SKM-1 treated with dmso at 0.1 percent for 144 hours (cell line): ENCODE data around the gene MSI2.

Source experiments
- DNase-seq: peaks from one replicate; lab custom pipeline; 2025; ENCODE audit not compliant: unreplicated experiment; lab: John Stamatoyannopoulos, UW

Gene MSI2

DNA sequence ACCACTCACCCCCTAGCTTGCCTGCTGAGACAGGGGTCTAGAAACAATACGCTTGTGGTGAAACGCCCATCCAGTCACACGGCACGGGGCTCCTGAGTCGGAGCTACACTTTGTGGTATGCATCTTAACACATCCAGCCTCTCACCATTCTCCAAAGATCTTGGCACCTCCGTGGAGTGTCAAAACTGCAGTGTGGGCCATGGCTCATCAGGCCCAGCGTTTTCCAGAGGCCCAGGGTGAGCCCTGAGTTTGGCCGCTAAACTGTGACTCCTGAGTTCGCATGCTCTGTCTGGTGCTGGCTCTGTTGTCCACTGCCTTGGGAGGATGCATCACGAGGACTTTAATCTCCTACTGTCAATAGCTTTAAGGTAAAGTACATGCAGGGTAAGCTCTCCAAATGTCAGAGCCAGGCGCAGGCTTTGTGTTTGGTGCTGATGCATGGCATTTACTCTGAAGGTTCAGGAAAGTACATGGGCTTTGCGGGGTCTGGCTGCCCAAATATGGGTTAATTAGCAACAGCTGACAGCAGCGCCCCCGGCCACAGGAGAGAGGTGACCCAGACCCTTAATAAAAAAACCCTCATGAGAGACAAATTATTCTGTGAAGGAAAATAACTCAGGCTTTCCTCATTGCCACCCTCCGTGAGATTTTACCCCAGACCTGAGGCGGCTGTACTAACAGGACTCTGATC is 370.3 kb downstream of the MSI2 start:
- no peak for DNase-seq

DNA sequence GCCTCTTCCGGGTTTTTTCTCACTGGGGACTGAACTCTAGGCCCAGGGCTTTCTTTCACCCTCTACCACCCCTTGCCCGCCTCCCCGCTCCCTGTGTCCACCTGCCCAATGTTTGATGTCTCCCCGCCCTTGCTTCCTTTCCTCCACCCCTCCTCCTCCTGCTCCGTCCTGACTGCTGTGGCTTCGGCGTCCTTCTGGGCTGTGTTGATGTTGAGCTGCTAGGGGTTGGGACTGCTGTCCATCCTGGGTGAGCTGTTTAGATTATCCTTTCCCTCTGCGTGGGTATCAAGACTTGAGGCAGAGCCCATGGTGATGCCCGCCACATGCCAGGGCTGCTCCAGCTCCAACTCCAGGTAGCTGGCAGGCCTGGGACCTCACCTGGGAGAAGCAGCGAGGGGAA is 371.3 kb downstream of the MSI2 start:
- no peak for DNase-seq

DNA sequence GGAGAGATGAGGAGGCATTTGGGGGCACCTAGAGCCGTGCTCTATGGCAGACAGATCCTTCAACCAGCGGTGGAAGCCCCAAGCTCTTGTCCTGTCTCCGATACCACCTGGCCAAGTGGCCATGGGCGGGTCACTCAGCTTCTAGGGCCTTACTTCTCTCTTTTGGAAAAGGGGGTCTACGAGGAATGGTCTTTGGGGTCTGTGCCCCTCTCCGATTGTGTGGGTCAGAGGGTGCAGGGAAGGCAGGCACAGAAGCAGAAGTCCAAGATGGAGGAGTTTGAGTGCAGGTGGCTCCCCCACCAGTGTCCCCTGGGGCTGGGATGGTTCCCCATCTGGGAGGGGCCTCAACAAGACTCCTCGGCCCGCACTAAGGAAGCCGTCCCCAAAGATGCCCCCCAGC is 372.1 kb downstream of the MSI2 start:
- no peak for DNase-seq

DNA sequence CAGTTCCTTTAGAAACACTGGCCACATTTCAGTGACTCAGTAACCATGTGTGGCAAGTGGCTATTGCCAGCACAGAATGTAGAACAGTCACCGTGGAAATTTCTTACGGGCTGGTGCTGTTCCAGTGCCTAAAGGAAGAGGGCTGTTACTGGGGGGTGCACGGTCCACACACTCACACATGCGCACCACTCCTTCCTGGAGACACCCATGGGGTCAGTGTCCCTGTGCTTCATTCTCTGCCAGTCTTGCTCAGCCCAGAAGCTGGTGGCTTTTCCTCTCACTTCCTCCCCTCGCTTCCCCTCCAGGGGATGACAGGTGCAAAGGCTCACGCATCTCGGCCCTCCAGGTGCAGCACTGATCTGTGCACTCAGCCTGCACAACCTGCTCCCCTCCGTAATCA is 373.1 kb downstream of the MSI2 start:
- no peak for DNase-seq

DNA sequence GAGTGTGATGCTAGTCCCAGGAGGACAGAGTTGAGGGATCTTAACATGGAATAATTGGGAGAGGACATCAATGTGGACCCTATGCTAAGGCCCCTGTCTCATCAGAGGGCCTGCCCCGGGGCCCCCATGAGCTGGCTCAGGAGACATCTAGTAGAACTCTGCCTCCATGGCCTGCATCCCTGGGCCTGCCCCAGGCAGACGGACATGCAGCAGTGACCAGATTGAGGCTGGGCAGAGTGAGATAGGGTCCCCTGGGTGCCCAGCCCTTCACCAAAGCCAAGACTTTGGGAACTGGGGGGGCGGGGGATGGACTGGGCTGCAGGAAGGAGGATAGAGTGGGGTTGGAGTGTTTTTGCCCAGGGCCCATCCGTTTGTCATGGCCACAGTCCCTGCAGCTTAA is 373.6 kb downstream of the MSI2 start:
- no peak for DNase-seq

DNA sequence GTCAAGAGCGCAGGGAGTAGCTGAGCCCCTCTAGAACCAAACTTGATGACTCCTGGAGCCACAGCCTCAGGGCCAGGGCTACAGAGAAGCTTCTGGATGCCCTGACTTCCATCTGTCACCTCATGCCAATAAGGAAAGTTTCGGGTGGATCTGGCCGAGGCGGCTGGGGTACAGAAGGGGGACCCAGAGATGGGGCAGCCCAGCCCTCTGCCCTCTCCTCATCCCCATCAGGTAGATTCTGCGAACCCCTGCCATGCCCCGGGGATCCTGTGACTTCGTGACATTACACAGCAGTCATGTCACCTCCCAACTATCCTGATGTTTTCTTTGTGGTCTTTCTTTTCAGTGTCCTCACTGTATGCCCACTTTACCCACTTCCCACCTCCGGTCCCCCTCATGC is 374.4 kb downstream of the MSI2 start:
- DNase-seq = no peak

DNA sequence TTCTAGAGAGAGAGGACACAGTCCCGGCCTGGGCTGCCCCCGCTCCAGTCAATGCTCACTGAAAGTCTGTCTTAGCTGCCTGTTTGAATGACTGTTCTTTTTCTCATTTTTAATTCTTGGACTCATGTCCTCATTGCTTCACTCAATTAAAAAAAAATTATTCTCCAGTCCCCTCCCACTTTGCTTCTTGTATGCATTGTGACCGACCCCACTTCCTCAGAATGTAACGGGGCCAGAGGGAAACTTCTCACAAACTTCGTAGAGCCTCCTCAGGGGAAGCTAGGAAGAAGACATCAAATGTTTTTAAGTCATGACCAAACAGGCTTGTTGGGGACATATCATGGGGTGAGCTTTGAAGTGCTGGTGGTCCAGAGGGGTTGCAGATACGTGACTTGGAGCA is 375.5 kb downstream of the MSI2 start:
- no peak for DNase-seq

DNA sequence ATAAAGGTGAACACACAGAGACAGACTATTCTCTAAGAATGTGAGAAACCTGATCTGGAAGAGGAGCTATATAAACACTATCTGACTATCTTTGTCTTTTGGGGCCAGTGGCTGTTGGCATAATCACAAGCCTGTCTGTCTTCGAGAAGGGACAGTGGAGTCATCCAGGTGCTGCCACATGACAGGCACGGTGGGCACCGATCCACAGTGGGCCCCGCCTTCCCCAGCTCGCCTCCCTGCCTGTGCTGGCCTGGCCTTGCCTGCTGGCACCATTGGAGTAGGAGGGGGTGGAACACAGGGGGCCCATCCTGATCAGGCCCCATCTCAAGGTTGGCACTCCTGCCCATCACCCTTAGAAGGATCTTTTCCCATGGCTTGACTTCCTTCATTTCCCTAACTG is 376.0 kb downstream of the MSI2 start:
- no peak for DNase-seq

DNA sequence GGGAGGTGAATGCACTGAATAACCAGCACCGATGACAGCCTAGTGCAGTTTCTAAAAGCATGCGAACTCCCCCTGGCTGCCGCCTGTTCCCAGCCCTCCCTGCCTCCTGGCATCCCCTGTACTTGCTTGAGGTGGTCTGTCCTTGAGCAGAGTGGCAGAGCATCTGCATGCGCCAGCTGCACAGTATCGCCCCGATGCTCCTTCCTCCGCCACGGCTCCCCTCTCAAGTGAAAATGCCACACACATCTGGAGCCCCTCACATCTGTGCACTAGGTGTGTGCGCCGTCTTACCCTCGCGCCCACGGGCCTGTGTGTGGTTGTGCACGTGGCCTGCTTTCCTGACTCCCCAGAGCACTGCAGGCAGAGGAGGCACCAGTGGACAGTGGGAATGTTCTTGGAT is 376.9 kb downstream of the MSI2 start:
- no peak for DNase-seq

DNA sequence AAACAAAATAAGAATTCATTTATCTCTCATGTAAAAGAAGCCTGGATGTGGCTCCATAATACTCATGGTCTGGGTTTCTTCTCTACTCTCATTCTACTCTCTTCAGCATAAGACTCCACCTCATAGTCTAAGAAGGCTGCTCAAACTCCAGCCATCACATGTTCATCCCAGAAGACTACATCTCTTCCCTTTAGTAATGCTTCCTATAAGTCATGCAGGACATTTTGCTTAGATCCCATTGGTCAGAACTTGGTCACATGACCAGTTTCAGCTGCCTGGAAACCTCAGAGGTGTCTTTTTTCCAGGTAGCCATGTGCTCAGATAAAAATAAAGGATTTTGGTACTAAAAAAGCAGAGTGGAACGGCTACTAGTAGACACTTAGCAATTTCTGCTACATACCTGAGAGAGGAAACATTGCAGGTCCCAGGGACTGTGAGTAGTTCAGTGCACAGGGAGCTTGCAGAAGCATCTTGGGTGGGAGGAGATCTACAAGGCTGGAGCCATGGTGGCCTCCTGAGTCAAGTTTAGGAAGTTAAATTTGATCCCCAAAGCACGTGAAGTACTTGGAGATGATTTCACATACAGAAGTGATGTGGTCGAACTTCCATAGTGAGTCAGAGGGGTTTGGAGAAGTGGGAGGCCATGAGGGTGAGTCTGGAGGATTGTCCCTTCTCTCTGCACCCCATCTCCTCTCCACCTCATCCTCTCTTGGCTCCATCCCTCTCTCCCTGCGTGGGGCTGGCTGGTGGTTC is 378.6 kb downstream of the MSI2 start:
- DNase-seq = no peak

DNA sequence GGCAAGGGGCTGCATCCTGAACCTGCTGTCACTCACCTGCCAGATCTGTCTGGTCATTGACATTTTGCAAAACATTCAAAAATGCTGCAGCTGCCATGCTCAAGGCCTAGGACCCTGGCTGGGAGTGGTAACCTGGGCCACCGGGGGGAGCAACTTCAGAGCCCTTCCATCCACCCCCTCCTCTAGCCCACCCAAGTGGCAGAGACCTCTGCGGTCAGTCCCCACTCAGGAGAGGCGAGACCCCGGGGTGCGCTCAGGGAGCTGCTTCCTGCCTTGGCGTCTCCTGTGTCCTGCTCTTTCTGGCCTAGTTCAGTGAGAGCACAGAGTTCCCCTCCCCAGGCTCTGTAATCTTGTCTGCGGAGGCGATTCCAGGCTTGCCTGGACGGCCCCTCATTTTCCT is 380.0 kb downstream of the MSI2 start:
- DNase-seq = no peak

DNA sequence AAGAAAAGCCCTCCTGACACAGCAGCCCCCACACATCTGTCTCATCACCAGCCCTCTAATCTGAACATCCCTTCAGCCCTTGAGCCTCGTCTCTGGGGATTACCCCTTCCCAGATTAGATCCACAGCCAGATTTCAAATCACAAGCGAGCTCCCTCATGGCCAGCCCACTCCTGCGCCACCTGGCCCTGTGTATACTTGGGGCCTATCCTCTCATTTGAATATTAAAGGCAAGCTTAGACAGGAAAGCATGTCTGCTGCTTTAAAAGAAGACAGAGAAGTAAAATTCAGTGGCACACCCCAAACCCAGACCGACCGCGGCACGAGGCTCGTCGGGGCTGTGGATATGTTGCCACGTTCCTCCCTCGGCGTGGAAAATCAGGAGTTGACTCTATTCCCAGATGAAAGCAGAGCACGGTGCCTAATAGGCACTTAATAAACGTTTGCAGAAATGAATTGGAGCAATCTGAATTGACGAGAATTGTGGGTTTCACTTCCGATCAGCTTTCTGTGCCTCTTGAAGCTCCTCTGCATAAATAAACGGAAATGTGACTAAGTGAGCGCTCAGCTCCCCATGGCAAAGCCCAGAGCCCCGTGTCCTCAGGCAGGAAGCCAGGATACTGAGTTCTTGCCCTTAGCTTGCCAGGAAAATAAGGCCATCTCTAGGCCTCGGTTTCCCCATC is 380.8 kb downstream of the MSI2 start:
- no peak for DNase-seq

DNA sequence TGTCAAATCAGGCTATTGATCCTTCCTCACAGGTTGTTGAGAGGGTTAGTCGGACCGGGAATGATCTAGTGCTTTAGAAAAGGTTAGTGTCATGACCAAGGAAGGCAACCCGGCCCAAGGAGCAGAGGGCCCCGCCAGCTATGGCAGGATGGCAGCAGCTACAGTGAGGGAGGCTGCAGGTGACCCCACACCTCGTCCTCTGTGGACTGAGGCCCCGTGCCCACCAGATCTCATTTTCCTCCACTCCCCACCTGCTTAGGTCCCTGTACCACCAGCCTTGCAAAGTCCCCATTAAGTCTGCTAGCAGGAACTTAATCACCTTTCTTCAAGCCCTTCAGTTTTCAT is 381.3 kb downstream of the MSI2 start:
- DNase-seq = no peak

DNA sequence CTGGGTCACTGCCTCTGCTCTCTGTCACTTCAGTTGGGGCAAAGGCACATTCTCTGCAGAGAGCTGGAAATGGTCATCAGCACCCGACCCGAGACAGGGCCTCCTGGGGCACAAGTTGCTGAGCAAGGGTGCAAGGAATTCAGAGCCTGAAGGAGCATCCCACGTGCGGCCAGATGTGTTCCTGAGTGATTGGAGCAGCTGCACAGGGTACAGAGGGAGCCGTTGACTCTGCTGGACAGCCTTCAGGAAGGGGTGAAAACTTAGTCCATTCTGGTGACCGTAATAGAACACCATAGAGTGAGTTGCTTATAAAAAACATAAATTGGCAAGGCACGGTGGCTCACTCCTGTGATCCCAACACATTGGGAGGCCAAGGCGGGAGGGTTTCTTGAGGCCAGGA is 382.0 kb downstream of the MSI2 start:
- DNase-seq = no peak

DNA sequence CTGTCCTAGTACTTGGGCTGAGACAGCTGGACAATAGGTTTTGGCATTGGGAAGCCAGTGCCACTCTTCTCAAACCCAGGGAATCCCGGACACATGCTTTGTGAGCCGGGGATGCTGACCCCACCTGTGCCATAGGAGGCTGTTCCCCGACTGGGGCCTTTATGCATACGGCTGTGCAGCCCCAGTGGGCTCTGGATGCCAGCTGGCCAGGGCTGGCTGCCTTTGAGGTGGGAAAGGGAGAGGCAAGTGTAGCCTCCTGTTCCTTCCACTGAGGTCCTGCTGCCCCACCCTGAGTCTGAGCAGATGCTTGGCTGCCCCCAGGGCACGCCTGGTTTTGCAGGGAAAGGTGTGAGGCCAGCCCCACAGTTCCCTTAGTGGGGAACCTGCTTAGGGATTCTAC is 383.1 kb downstream of the MSI2 start:
- DNase-seq = no peak

DNA sequence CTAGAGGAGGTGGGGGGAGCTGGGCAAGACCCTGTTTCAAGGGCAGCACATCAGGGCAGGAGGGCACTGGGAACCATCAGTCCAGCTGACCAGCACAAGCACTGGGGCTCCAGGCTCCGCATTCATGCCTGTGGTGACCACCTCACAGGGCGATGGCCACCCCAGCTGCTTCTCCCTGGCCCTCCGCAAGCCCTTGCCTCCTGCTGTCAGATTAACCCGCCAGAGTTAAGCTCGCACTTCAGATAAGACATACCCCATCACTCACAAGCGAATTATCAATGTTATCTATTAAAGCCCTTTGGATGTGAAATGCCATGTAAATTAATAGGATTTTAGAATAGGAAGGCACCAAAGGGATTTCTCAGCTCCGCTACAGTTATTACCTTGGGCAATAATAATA is 383.8 kb downstream of the MSI2 start:
- no peak for DNase-seq

DNA sequence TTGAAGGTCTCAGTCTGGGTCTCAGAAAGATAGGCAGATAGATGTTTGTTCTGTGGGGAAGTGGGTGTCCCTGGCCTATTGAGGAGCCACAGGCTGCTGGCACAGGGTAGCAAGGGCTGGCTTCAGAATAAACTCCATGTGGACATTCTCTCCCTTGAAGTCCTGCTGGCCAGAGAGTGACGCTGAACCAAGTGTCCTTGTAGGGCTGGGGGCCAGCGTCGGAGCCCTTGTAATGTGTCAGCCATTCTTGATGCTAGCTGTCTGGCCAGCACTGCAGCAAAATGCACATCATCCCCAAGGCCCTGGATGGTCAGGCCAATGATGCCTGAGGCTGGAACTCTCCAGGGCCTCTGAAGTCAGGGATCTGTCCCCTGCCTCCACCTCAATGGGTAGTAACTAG is 385.4 kb downstream of the MSI2 start:
- DNase-seq = no peak

DNA sequence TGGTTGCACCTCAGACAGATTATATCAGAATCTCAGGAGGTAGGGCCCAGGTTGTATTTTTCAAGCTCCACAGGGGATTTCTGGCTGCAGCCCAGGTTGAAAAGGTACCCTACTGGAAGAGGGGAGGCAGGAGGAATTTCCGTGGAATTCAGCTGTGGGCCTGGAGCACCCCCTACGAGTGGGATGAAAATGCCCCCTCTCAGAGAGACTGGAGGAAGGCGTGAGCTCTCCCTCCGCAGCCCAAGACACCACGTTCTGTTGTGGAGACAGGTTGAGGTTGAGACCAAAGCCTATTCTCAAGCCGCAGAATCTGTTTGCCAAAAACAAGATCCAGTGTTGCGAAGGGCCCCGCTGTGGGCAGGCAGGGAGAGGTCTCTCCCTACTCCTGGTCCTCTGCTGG is 386.7 kb downstream of the MSI2 start:
- no peak for DNase-seq

DNA sequence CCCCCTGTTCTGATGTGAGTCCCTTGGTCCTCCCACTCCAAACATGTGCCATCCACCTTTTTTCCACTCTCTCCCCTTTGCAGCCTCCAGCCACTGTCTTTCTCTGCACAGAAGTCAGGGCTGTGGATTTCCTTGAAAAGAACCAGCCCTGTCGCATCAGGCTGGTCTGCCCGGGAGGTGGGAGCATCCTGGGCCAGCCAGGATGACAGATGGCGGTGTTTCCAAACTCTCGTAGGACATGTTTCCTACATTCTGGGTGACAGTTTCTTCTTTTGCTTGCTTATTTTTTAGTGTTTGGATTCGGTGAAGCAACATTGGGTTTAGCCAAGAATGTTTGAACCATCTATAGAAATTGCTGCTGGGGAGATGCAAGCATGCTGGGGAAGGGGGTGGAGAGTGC is 388.0 kb downstream of the MSI2 start:
- no peak for DNase-seq

DNA sequence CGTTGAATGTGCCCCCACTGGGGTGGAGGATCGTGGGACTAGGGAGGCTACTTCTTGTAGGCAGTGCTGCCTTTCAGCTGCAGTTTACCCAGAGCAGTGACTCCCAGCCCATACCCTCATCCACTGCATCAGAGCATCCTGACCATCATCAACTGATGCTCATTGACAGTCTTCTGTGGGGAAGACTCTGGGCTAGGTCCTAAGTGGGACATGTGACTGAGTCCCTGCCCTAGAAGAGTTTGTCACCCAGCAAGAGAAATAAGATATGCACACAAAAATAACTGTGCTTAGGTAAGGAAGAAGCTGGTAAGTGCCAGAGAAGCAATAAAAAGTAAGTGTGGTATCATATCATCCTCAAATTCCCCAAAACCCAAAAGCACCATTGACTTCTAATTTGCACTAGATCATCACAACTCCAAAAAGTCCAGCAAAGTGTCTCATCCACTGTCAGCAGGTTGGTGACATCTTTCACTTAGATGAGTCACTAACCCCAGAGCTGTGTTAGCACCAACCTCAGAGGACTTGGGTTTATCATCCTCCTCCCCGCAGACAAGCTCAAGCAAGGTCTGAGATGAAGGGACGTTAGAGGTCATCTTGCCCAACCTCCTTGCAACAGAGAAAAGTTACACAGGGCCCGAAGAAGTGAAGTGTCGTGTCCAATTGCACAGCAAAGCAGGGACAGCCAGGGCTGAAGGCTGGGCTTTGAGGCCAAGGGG is 389.8 kb downstream of the MSI2 start:
- peak; percentile 1 for DNase-seq

DNA sequence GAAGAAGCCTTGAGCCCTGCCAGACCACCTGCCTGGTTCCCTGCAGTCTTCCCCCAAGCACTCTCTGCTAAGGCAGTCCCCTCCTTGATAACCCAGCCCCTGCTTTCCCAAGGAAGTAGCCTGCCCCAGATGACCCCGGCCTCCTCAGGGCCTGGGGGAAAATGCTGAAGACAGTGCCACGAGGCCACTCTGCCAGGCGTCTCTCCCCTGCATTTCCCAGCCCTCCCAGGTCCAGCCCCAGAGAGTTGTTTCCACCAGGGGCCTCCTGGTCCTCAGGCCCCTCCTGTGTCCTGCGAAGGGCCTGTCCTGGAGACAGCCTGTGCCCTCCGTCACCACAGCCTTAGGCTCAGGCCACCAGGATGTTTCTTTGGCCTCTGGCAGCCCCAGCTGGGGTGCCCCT is 392.4 kb downstream of the MSI2 start:
- no peak for DNase-seq

DNA sequence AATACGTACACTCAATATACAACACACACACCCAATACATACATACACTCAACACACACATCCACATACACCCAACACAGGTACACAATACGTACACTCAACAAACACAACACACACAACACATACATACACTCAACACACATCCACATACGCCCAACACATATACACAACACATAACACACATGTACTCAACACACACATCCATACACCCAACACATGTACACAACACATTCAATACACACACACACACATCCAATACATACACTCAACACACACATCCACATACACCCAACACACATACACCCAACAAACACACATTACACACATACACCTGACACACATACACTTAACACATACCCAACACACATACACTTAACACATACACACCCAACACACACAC is 392.9 kb downstream of the MSI2 start:
- no peak for DNase-seq
